GM04503 (cell line): ENCODE measurements around the gene GFRA1.
"Not testable (repeated sequence)": the region's sequence is repeated elsewhere in the genome, so short reads cannot be mapped to it uniquely, and the experiment has no call there.

ENCODE experiments used
- DNase-seq: peaks from one replicate; pipeline ENCODE4 v3.0.0-alpha.2; 2012; ENCODE audit warnings: low read depth

Gene GFRA1

GRCh38 chr10:116067825-116068224 is 205.2 kb downstream of the GFRA1 start:
- DNase-seq, result no peak

- no peak for DNase-seq
Measured at GRCh38 chr10:116063107-116063506, 209.9 kb downstream of the GFRA1 start.

GRCh38 chr10:116060864-116061263 is 212.1 kb downstream of the GFRA1 start:
- DNase-seq, result no peak

GRCh38 chr10:116059320-116059719 is 213.7 kb downstream of the GFRA1 start:
- no peak for DNase-seq

GRCh38 chr10:116056445-116057293 is 216.3 kb downstream of the GFRA1 start:
- DNase-seq, result peak; percentile 15

- no peak for DNase-seq
Measured at GRCh38 chr10:116055917-116056252, 217.1 kb downstream of the GFRA1 start.

- DNase-seq, result no peak
Measured at GRCh38 chr10:116055252-116055916, 217.6 kb downstream of the GFRA1 start.

GRCh38 chr10:116053910-116054309 is 219.1 kb downstream of the GFRA1 start:
- no peak for DNase-seq

GRCh38 chr10:116053009-116053730 is 219.8 kb downstream of the GFRA1 start:
- not testable (repeated sequence) for DNase-seq

- not testable (repeated sequence) for DNase-seq
Measured at GRCh38 chr10:116052522-116052921, 220.5 kb downstream of the GFRA1 start.

GRCh38 chr10:116049974-116050304 is 223.1 kb downstream of the GFRA1 start:
- no peak for DNase-seq

GRCh38 chr10:116049158-116049973 is 223.6 kb downstream of the GFRA1 start:
- no peak for DNase-seq

GRCh38 chr10:116045366-116046356 is 227.3 kb downstream of the GFRA1 start:
- DNase-seq, result no peak

GRCh38 chr10:116044801-116045248 is 228.2 kb downstream of the GFRA1 start:
- peak; percentile 70 for DNase-seq

- DNase-seq, result no peak
Measured at GRCh38 chr10:116043861-116044260, 229.1 kb downstream of the GFRA1 start.

GRCh38 chr10:116043304-116043703 is 229.7 kb downstream of the GFRA1 start:
- DNase-seq, result no peak

GRCh38 chr10:116041948-116042347 is 231.1 kb downstream of the GFRA1 start:
- no peak for DNase-seq

GRCh38 chr10:116039612-116040011 is 233.4 kb downstream of the GFRA1 start:
- no peak for DNase-seq

GRCh38 chr10:116038259-116038658 is 234.7 kb downstream of the GFRA1 start:
- DNase-seq, result peak; percentile 74

- not testable (repeated sequence) for DNase-seq
Measured at GRCh38 chr10:116035406-116035805, 237.6 kb downstream of the GFRA1 start.

GRCh38 chr10:116030576-116030975 is 242.4 kb downstream of the GFRA1 start:
- DNase-seq, result no peak
